H9 (cell line): ENCODE results near the gene ZBTB12. TPM values are rescaled to one million over a fixed set of nuclear protein-coding genes. Genes with fewer than 3 reads are reported as not detected.
A peak's percentile ranks its signal among the peaks of the same experiment; 100 is the strongest.
"Not testable (repeated sequence)": the region's sequence is repeated elsewhere in the genome, so short reads cannot be mapped to it uniquely, and the experiment has no call there.

Experiments used
- DNase-seq: peaks from one replicate; pipeline ENCODE4 v3.0.0-alpha.2; 2017
- H2AFZ ChIP-seq: one replicate; pipeline ENCODE4 v1.6.1; 2013; ENCODE audit warnings: mild to moderate bottlenecking, low read length, control low read depth, moderate library complexity
- H2AK5ac ChIP-seq: 2 replicates; pipeline ENCODE4 v1.6.1; 2013; ENCODE audit warnings: low read length, control low read depth, mixed read lengths; ENCODE audit not compliant: insufficient read length
- H2BK120ac ChIP-seq: one replicate; pipeline ENCODE4 v1.6.1; 2013; ENCODE audit warnings: low read depth, mild to moderate bottlenecking, low read length, control low read depth, inconsistent platforms; ENCODE audit not compliant: poor library complexity, severe bottlenecking
- H2BK12ac ChIP-seq: 2 replicates; pipeline ENCODE4 v1.6.1; 2013; ENCODE audit warnings: low read length, control low read depth, mixed read lengths, low read depth; ENCODE audit not compliant: insufficient read length
- H2BK15ac ChIP-seq: 2 replicates; pipeline ENCODE4 v1.6.1; 2013; ENCODE audit warnings: low read depth, low read length, control low read depth
- H2BK20ac ChIP-seq: one replicate; pipeline ENCODE4 v1.6.1; 2013; ENCODE audit warnings: low read depth, mild to moderate bottlenecking, low read length, control low read depth, inconsistent platforms; ENCODE audit not compliant: poor library complexity, severe bottlenecking
- H2BK5ac ChIP-seq: 2 replicates; pipeline ENCODE4 v1.6.1; 2013; ENCODE audit warnings: low read length, control low read depth, mixed read lengths; ENCODE audit not compliant: insufficient read length
- H3K14ac ChIP-seq: 2 replicates; pipeline ENCODE4 v1.6.1; 2013; ENCODE audit warnings: low read length, control low read depth; ENCODE audit not compliant: insufficient read depth
- H3K18ac ChIP-seq: 2 replicates; pipeline ENCODE4 v1.6.1; 2013; ENCODE audit warnings: low read depth, mild to moderate bottlenecking, mixed read lengths, low read length, control low read depth; ENCODE audit not compliant: insufficient read length
- H3K23ac ChIP-seq: 2 replicates; pipeline ENCODE4 v1.6.1; 2013; ENCODE audit warnings: low read length, control low read depth, mixed read lengths, low read depth; ENCODE audit not compliant: insufficient read length
- H3K23me2 ChIP-seq: 2 replicates; pipeline ENCODE4 v1.6.1; 2013; ENCODE audit warnings: low read depth, mild to moderate bottlenecking, mixed read lengths, low read length, control low read depth; ENCODE audit not compliant: insufficient read length, poor library complexity, severe bottlenecking
- H3K27ac ChIP-seq: 2 replicates; pipeline ENCODE4 v1.5.1; 2013; ENCODE audit warnings: low read length, control low read depth, mixed read lengths, low read depth; ENCODE audit not compliant: insufficient read length
- H3K27me3 ChIP-seq: 2 replicates; pipeline ENCODE4 v1.6.1; 2013; ENCODE audit warnings: low read length, control low read depth, inconsistent platforms; ENCODE audit not compliant: insufficient read depth
- H3K4ac ChIP-seq: 2 replicates; pipeline ENCODE4 v1.6.1; 2013; ENCODE audit warnings: low read depth, mild to moderate bottlenecking, control low read depth, inconsistent platforms, low read length, moderate library complexity
- H3K4me1 ChIP-seq: 2 replicates; pipeline ENCODE4 v1.6.1; 2013; ENCODE audit warnings: low read length, control low read depth, inconsistent platforms; ENCODE audit not compliant: insufficient read depth
- H3K4me2 ChIP-seq: 2 replicates; pipeline ENCODE4 v1.6.1; 2013; ENCODE audit warnings: low read length, control low read depth, mixed read lengths; ENCODE audit not compliant: insufficient read length, insufficient read depth
- H3K56ac ChIP-seq: 2 replicates; pipeline ENCODE4 v1.6.1; 2013; ENCODE audit warnings: low read depth, mild to moderate bottlenecking, mixed read lengths, low read length, control low read depth; ENCODE audit not compliant: insufficient read length
- H3K79me1 ChIP-seq: 2 replicates; pipeline ENCODE4 v1.6.1; 2013; ENCODE audit warnings: low read depth, mild to moderate bottlenecking, moderate library complexity, low read length, control low read depth, inconsistent platforms; ENCODE audit not compliant: insufficient read depth, poor library complexity, severe bottlenecking
- H3K79me2 ChIP-seq: 2 replicates; pipeline ENCODE4 v1.6.1; 2013; ENCODE audit warnings: low read length, control low read depth, inconsistent platforms; ENCODE audit not compliant: insufficient read depth
- H3K9ac ChIP-seq: 2 replicates; pipeline ENCODE4 v1.6.1; 2013; ENCODE audit warnings: low read length, control low read depth, mixed read lengths; ENCODE audit not compliant: insufficient read length; ENCODE audit errors: extremely low read depth
- H3K9me3 ChIP-seq: one replicate; pipeline ENCODE4 v1.6.1; 2013; ENCODE audit warnings: low read depth, low read length, inconsistent platforms; ENCODE audit not compliant: control insufficient read depth
- H3T11ph ChIP-seq: one replicate; pipeline ENCODE4 v1.6.1; 2013; ENCODE audit warnings: mild to moderate bottlenecking, low read length, control low read depth, inconsistent platforms
- H4K20me1 ChIP-seq: one replicate; pipeline ENCODE4 v1.6.1; 2013; ENCODE audit not compliant: control insufficient read depth, insufficient read length, insufficient read depth
- H4K5ac ChIP-seq: 2 replicates; pipeline ENCODE4 v1.6.1; 2013; ENCODE audit warnings: low read depth, mild to moderate bottlenecking, mixed read lengths, low read length, control low read depth; ENCODE audit not compliant: insufficient read length
- H4K8ac ChIP-seq: replicated peaks from 2 replicates; pipeline ENCODE4 v1.6.1; 2013; ENCODE audit warnings: low read length, control low read depth, mixed read lengths, low read depth; ENCODE audit not compliant: insufficient read length
- H4K91ac ChIP-seq: 2 replicates; pipeline ENCODE4 v1.6.1; 2013; ENCODE audit warnings: low read depth, mild to moderate bottlenecking, moderate library complexity, mixed read lengths, low read length, control low read depth; ENCODE audit not compliant: insufficient read length
- H3K27ac Mint-ChIP-seq, 3 experiments: 2 replicates in 2 of 3; 3 replicates in 1 of 3; pipeline ENCODE4 v1.8.0; 2020 to 2021; ENCODE audit warnings: mixed read lengths in 3 of 3, mild to moderate bottlenecking in 1 of 3, moderate library complexity in 1 of 3
- H3K27me3 Mint-ChIP-seq: 2 replicates; pipeline ENCODE4 v1.8.0; 2021; ENCODE audit warnings: low read depth, mild to moderate bottlenecking, moderate library complexity, mixed read lengths
- H3K36me3 Mint-ChIP-seq, 3 experiments: 2 replicates in 2 of 3; 3 replicates in 1 of 3; pipeline ENCODE4 v1.8.0; 2020 to 2021; ENCODE audit warnings: low read depth in 3 of 3, mixed read lengths in 3 of 3; ENCODE audit not compliant: insufficient read depth in 1 of 3
- H3K4me1 Mint-ChIP-seq, 2 experiments: 2 replicates each; pipeline ENCODE4 v1.8.0; 2020; ENCODE audit warnings: mixed read lengths in 2 of 2
- H3K4me3 Mint-ChIP-seq, 2 experiments: 2 replicates in 1 of 2; 3 replicates in 1 of 2; pipeline ENCODE4 v1.8.0; 2020 to 2021; ENCODE audit warnings: mild to moderate bottlenecking in 2 of 2, mixed read lengths in 2 of 2, moderate library complexity in 1 of 2
- H3K9me3 Mint-ChIP-seq, 2 experiments: 2 replicates in 1 of 2; 3 replicates in 1 of 2; pipeline ENCODE4 v1.8.0; 2020; ENCODE audit warnings: mild to moderate bottlenecking in 2 of 2, mixed read lengths in 2 of 2, moderate library complexity in 1 of 2
- WGBS: extraction: QIAGEN DNeasy Blood & Tissue Kit; methylation state at CpG from one replicate; pipeline ENCODE4 v1.1.7; 2013; ENCODE audit warnings: missing lambda C conversion rate, low lambda C conversion rate, mixed read lengths; ENCODE audit not compliant: insufficient read length; ENCODE audit errors: extremely low coverage; 5-methylcytosine and 5-hydroxymethylcytosine counted together
- total RNA-seq: library from RNA; stranded (reverse); gene quantifications from 2 replicates; pipeline ENCODE4 v1.2.1, GENCODE V29; 2021
- TF ChIP-seq, protein P1 (sequence below): fragments of 200-600 bp; sonication (generic); conservative IDR thresholded peaks from 3 replicates; pipeline ENCODE4 v1.8.0; 2021; ENCODE audit warnings: antibody characterized with exemption, mild to moderate bottlenecking

ZBTB12 gene
- total RNA-seq, 1 experiment from 2014 or later, result 31.0 TPM

DNA sequence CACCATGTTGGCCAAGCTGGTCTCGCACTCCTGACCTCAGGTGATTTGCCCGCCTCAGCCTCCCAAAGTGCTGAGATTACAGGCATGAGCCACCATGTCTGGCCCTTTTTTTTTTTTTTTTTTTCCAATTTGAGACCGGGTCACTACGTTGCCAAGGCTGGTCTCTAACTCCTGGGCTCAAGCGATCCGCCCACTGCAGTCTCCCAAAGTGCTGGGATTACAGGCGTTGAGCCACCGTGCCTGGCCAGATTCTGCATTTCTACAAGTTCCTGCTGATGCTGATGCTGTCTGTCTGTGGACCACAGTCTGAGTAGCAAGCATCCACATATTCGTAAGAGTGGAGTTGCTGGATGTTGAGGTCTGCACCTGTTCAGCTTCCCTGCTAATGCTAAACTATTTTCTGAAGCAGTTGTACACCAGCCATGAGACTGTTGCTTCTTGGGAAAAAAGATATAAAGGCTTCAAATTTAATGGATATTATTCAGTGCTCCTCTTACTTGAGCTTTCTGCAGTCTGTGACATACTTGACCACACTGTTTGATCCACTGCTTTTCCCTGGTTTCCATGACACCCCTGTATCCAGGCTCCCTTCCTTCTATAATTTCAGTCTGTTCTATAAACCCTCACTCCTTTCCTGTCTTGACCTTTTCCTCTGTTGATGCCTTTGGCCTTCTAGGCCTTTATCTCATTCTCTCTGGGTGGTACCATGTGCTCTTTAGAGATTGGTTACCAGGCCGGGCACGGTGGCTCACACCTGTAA lies 10.1 kb upstream of the ZBTB12 start:
- Histone ChIP-seq H2BK5ac (no peak overlapping the region), H3K79me1 (no peaks in the 10 kb centered on the region), H3K18ac (no peak overlapping the region), H3K9ac (no peak overlapping the region), H3T11ph (no peak overlapping the region), H2AFZ (no peak overlapping the region), H2AK5ac (no peak overlapping the region), H3K27ac (no peak overlapping the region), H2BK20ac (no peak overlapping the region), H3K4me2 (no peak overlapping the region), H2BK12ac (no peak overlapping the region), H3K56ac (no peak overlapping the region), H3K14ac (no peak overlapping the region), H3K4me1 (no peaks in the 10 kb centered on the region), H2BK15ac (no peak overlapping the region), H4K5ac (no peak overlapping the region), H3K23me2 (no peaks in the 10 kb centered on the region), H4K91ac (no peak overlapping the region), H4K8ac (no peak overlapping the region), H2BK120ac (no peak overlapping the region), H3K9me3 (no peaks in the 10 kb centered on the region), H3K23ac (no peak overlapping the region), H3K27me3 (no peaks in the 10 kb centered on the region), H3K4ac (no peak overlapping the region), H3K79me2 (no peaks in the 10 kb centered on the region), H4K20me1 (no peaks in the 10 kb centered on the region)
- Mint-ChIP-seq H3K36me3 (no peaks in the 10 kb centered on the region), H3K4me1 (peaks cover 0 to 6% of the 10 kb centered on the region in 2 experiments; a peak in 1 of 4 replicates), H3K27me3 (peaks cover 1% of the 10 kb centered on the region), H3K4me3 (0 out of 5 replicates have a peak overlapping the region, but pooled peaks of 1 of the 2 experiments have one; percentile 39), H3K27ac (no peak overlapping the region), H3K9me3 (no peaks in the 10 kb centered on the region)
- TF ChIP-seq, protein P1, sequence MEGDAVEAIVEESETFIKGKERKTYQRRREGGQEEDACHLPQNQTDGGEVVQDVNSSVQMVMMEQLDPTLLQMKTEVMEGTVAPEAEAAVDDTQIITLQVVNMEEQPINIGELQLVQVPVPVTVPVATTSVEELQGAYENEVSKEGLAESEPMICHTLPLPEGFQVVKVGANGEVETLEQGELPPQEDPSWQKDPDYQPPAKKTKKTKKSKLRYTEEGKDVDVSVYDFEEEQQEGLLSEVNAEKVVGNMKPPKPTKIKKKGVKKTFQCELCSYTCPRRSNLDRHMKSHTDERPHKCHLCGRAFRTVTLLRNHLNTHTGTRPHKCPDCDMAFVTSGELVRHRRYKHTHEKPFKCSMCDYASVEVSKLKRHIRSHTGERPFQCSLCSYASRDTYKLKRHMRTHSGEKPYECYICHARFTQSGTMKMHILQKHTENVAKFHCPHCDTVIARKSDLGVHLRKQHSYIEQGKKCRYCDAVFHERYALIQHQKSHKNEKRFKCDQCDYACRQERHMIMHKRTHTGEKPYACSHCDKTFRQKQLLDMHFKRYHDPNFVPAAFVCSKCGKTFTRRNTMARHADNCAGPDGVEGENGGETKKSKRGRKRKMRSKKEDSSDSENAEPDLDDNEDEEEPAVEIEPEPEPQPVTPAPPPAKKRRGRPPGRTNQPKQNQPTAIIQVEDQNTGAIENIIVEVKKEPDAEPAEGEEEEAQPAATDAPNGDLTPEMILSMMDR, result no peak
- no peak for DNase-seq
- WGBS, result no CpG with 5 or more reads among the region's 11 CpGs

DNA sequence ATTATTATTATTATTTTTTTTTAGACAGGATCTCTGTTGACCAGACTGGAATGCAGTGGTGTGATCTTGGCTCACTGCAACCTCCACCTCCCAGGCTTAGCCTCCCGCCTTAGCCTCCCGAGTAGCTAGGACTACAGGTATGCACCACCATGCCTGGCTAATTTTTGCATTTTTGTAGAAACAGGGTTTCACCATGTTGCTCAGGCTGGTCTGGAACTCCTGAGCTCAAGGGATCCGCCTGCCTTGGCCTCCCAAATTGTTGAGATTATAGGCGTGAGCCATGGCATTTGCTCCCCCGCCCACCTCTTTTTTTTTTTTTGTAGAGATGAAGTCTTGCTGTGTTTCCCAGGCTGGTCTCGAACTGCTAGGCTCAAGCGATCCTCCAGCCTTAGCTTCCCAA lies 7.4 kb upstream of the ZBTB12 start:
- H3K27ac Mint-ChIP-seq, H3K23ac ChIP-seq, H2AFZ ChIP-seq, H4K91ac ChIP-seq, H4K20me1 ChIP-seq, H3K23me2 ChIP-seq, H2AK5ac ChIP-seq, H3K9me3 Mint-ChIP-seq, H3K14ac ChIP-seq, H4K5ac ChIP-seq, H3K4me1 ChIP-seq, H2BK15ac ChIP-seq, H4K8ac ChIP-seq, H3K27me3 ChIP-seq, H3K79me1 ChIP-seq, H3K4ac ChIP-seq, H3K79me2 ChIP-seq, H3K9me3 ChIP-seq, H3K27ac ChIP-seq, H3K4me2 ChIP-seq, H3K36me3 Mint-ChIP-seq, H2BK5ac ChIP-seq, H3K9ac ChIP-seq, H3K4me3 Mint-ChIP-seq, H2BK12ac ChIP-seq, H3K56ac ChIP-seq, H2BK120ac ChIP-seq, H3T11ph ChIP-seq, H2BK20ac ChIP-seq, H3K27me3 Mint-ChIP-seq, DNase-seq, H3K18ac ChIP-seq: not testable (repeated sequence)
- peaks cover 11 to 17% of the 10 kb centered on the region in 2 experiments for H3K4me1 Mint-ChIP-seq
- WGBS, result no CpG with 5 or more reads among the region's 7 CpGs
